ENCODE measurements around the gene FITM2. TPM values are rescaled to one million over a fixed set of nuclear protein-coding genes. Genes with fewer than 3 reads are reported as not detected.

Gene FITM2
- total RNA-seq, 4 donors from 2014 or later: 8.3 to 14.2 (median 12.6) TPM

DNA sequence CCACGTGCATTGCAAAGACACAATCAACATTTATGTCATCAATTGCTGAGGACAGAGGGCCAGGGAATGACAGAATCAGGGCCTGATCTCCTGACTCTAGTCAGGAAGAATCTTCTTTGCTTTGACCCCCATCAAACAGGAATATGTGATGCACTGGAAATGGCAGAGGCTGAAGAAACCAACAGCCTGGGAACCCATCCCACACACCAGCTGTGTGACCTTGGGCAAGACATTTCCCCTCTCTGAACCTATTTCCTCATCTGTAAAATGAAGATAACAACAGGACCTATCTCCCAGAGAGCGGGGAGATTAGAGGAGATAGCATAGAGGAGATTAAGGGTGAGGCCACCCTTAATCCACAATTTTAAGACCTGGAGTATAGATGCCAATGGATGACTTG is 46.0 kb upstream of the FITM2 start:
- no peaks in the 10 kb centered on the region for H3K9me3 ChIP-seq
- no peaks in the 10 kb centered on the region for H3K27me3 ChIP-seq
- H3K36me3 ChIP-seq: no peaks in the 10 kb centered on the region
- TF ChIP-seq, protein P1, sequence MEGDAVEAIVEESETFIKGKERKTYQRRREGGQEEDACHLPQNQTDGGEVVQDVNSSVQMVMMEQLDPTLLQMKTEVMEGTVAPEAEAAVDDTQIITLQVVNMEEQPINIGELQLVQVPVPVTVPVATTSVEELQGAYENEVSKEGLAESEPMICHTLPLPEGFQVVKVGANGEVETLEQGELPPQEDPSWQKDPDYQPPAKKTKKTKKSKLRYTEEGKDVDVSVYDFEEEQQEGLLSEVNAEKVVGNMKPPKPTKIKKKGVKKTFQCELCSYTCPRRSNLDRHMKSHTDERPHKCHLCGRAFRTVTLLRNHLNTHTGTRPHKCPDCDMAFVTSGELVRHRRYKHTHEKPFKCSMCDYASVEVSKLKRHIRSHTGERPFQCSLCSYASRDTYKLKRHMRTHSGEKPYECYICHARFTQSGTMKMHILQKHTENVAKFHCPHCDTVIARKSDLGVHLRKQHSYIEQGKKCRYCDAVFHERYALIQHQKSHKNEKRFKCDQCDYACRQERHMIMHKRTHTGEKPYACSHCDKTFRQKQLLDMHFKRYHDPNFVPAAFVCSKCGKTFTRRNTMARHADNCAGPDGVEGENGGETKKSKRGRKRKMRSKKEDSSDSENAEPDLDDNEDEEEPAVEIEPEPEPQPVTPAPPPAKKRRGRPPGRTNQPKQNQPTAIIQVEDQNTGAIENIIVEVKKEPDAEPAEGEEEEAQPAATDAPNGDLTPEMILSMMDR (IDR thresholded peaks at IDR 0.05): no peak
- no peak for TF ChIP-seq POLR2A (IDR thresholded peaks at IDR 0.05)
- intact Hi-C loops (cut with DNase I): no loop called here
- H3K27ac ChIP-seq: no peak overlapping the region
- no peak for DNase-seq
- no peaks in the 10 kb centered on the region for H3K4me1 ChIP-seq
- 68 to 74% methylated on average over 2 of the region's 2 CpGs for WGBS, 2 donors
- no peak overlapping the region for H3K4me3 ChIP-seq (replicated peaks in 1 of 3)

DNA sequence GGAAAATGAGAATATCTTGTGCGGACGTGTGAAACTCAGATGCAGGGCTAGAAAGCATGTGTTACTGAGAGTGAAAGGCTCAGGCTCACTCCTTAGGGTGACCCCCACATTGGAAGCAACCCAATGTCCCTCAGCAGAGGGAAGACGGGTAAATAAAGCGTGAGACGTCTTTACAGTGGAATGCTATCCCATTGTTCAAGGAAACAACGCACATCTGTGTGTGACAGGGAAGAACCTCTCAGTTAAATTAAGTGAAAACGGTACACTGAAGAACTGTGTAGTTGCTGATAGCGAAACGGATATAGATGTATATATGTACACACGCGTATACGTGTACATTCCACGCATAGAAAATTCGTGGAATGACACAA is 45.3 kb upstream of the FITM2 start:
- no peak overlapping the region for H3K27ac ChIP-seq
- no peaks in the 10 kb centered on the region for H3K27me3 ChIP-seq
- no peaks in the 10 kb centered on the region for H3K9me3 ChIP-seq
- DNase-seq: no peak
- H3K4me1 ChIP-seq: no peaks in the 10 kb centered on the region
- TF ChIP-seq, protein P1 (IDR thresholded peaks at IDR 0.05): no peak
- no peak for TF ChIP-seq POLR2A (IDR thresholded peaks at IDR 0.05)
- H3K36me3 ChIP-seq: no peaks in the 10 kb centered on the region
- H3K4me3 ChIP-seq (replicated peaks in 1 of 3): no peak overlapping the region
- WGBS, 2 donors: 81% methylated on average over 14 of the region's 14 CpGs
- intact Hi-C loops (cut with DNase I): no loop called here

DNA sequence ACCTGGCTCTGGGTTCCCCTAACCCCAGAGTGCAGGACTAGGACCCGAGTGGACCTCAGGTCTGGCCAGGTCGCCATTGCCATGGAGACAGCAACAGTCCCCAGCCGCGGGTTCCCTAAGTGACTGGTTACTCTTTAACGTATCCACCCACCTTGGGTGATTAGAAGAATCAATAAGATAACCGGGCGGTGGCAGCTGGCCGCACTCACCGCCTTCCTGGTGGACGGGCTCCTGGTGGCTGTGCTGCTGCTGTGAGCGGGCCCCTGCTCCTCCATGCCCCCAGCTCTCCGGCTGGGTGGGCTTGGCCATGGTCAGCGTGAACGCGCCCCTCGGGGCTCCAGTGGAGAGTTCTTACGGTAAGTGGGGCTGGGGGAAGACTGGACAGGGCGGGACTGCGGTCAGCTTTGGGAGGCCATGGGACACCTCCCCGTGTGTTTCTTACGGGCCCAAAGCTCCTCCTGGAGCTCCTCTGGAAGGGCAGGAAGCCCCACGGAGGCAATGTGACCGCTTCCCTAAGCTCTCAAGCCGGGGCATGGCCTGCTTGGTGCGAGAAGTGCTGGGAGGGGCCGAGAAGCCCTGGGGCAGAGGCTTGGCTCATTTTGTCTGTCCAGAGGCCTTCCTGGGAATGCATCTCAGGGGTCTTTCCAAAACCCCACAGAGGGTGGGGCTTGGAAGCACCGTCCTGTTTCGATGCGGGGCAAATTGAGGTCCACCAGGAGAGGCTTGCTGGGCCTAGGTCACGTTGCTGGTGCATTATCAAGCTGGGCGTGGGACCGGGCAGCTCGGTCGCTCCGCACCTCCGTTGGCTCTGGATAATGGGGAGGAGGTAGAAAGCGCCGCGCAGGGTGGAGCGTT is 44.7 kb upstream of the FITM2 start, which contains the start of gene HNF4A:
Gene HNF4A, plus strand, starts transcription at position 202 of the 855 bp plus-strand sequence. Its CDS starts 106 bp downstream, at position 308.
- no peaks in the 10 kb centered on the region for H3K9me3 ChIP-seq
- H3K27me3 ChIP-seq: no peaks in the 10 kb centered on the region
- intact Hi-C loops (cut with DNase I): no loop called here
- TF ChIP-seq POLR2A (IDR thresholded peaks at IDR 0.05): no peak
- TF ChIP-seq, protein P1 (IDR thresholded peaks at IDR 0.05): no peak
- 82% methylated on average over 30 to 36 of the region's 40 CpGs for WGBS, 2 donors
- H3K4me1 ChIP-seq: no peaks in the 10 kb centered on the region
- H3K4me3 ChIP-seq (replicated peaks in 1 of 3): no peak within 1 kb of the TSS
- no peak within 1 kb of the TSS for H3K27ac ChIP-seq
- H3K36me3 ChIP-seq: no peaks in the 10 kb centered on the region
- DNase-seq: no peak

DNA sequence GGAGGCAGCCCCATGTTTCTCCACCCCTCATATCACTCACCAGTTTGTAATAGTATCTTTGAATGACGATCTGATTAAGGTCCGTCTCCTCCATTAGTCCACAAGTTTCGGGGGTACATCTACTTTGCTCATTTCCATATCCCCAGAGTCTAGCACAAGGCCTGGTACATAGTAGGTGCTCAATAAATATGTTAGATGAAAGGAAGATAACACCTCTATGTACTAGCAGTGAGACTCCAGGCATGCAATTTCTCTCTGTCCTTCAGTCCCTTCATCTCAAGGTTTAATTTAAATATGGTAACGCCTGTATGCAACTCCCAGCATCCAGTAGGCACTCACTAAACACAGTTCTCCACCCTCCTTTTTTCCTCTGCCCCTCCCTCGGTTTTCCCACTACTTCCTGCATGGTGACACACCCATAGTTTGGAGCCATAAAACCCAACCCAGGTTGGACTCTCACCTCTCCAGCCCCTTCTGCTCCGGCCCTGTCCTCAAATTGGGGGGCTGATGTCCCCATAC is 44.0 kb upstream of the FITM2 start:
- Histone ChIP-seq H3K4me3 (replicated peaks in 1 of 3) (no peak overlapping the region), H3K27ac (no peak overlapping the region), H3K27me3 (no peaks in the 10 kb centered on the region), H3K9me3 (no peaks in the 10 kb centered on the region), H3K4me1 (no peaks in the 10 kb centered on the region), H3K36me3 (no peaks in the 10 kb centered on the region)
- TF ChIP-seq, protein P1 (IDR thresholded peaks at IDR 0.05): no peak
- no peak for TF ChIP-seq POLR2A (IDR thresholded peaks at IDR 0.05)
- DNase-seq: no peak
- intact Hi-C loops (cut with DNase I): no loop called here
- 90 to 93% methylated on average over 6 of the region's 6 CpGs for WGBS, 2 donors

DNA sequence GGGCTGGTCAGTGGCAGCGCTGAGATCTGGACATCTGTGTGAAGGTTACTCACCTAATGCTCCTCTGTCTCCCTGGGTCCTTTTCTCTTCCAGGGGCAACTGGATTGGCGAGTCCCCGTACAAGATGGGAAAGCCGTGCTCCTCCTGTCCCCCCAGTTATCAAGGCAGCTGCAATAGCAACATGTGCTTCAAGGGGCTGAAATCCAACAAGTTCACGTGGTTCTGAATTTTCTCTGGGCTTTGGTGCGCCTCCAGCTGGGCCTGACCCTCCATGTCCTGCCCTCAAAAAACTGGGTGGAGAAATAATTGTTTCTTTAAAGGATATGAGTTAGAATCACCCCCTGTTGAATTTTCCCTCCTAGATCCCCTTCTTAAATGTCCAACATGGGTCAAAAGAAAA is 39.6 kb upstream of the FITM2 start:
- H3K4me3 ChIP-seq (replicated peaks in 1 of 3): no peak overlapping the region
- intact Hi-C loops (cut with DNase I): no loop called here
- TF ChIP-seq POLR2A (IDR thresholded peaks at IDR 0.05): no peak
- TF ChIP-seq, protein P1 (IDR thresholded peaks at IDR 0.05): no peak
- no peaks in the 10 kb centered on the region for H3K9me3 ChIP-seq
- no peak for DNase-seq
- 82% methylated on average over 6 of the region's 6 CpGs for WGBS, 2 donors
- H3K4me1 ChIP-seq: no peaks in the 10 kb centered on the region
- no peaks in the 10 kb centered on the region for H3K36me3 ChIP-seq
- no peaks in the 10 kb centered on the region for H3K27me3 ChIP-seq
- H3K27ac ChIP-seq: no peak overlapping the region

Data from thyroid gland (tissue), 4 donors.